GM12865 (cell line): ENCODE results near the gene ARMC3.

ENCODE experiments used
- DNase-seq: peaks from one replicate; pipeline ENCODE4 v3.0.0; 2010; ENCODE audit warnings: low read depth
- H3K4me3 ChIP-seq: 2 replicates; pipeline ENCODE4 v1.5.1; 2011; ENCODE audit warnings: mild to moderate bottlenecking, low read depth, low read length, control low read depth
- TF ChIP-seq, protein P1 (sequence below): IDR thresholded peaks from 2 replicates; pipeline ENCODE4 v1.5.1; 2011; ENCODE audit warnings: low read length, control low read depth, low read depth, inconsistent platforms; ENCODE audit not compliant: insufficient read depth; ENCODE audit errors: missing control alignments

ARMC3 gene

GRCh38 chr10:23021430-23021829, 93.6 kb downstream of the ARMC3 start:
- H3K4me3 ChIP-seq, result no peak overlapping the region
- no peak for DNase-seq
- TF ChIP-seq, protein P1, sequence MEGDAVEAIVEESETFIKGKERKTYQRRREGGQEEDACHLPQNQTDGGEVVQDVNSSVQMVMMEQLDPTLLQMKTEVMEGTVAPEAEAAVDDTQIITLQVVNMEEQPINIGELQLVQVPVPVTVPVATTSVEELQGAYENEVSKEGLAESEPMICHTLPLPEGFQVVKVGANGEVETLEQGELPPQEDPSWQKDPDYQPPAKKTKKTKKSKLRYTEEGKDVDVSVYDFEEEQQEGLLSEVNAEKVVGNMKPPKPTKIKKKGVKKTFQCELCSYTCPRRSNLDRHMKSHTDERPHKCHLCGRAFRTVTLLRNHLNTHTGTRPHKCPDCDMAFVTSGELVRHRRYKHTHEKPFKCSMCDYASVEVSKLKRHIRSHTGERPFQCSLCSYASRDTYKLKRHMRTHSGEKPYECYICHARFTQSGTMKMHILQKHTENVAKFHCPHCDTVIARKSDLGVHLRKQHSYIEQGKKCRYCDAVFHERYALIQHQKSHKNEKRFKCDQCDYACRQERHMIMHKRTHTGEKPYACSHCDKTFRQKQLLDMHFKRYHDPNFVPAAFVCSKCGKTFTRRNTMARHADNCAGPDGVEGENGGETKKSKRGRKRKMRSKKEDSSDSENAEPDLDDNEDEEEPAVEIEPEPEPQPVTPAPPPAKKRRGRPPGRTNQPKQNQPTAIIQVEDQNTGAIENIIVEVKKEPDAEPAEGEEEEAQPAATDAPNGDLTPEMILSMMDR, result no peak

DNA sequence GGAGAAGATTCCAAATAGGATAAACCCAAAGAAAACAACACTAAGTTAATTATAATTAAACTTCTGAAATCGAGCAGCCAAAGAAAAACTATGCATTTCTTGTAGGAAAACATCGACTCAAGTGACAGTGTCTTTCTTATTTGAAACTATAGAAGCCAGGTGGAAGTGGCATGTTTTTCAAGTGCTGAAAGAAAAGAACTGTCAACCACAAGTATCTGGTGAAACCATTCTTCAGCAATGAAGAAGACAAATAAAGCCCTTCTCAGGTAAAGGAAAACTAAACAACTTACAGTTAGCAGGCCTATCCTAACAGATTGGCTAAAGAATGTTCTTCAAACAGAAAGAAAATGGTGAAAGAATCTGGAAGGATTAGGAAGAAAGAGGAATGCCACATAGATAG, 96.1 kb downstream of the ARMC3 start:
- no peak overlapping the region for H3K4me3 ChIP-seq
- DNase-seq, result no peak
- TF ChIP-seq, protein P1, result no peak

DNA sequence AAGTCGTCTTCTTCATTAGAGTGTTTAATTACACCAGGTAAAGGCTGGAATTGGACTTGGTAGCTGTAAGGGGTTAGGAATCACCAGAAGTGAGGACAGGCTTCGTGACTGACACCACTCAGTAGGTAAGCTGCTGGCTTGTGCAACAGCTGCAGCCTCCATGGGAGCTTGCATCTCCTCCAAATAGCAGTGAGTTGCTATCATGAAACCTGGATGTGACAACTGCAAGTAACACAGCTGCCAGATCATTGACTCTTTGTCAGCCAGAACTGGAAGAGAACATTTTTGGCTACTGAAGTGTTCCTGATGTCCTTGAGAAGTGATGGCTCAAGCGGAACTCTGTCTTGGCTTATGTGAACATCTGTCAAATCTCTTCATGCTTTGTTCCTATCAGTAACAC, 103.5 kb downstream of the ARMC3 start:
- no peak overlapping the region for H3K4me3 ChIP-seq
- no peak for DNase-seq
- TF ChIP-seq, protein P1, result no peak

- no peak overlapping the region for H3K4me3 ChIP-seq
- DNase-seq, result no peak
- TF ChIP-seq, protein P1, result no peak
Observed at GRCh38 chr10:23034790-23035189, 106.9 kb downstream of the ARMC3 start.

DNA sequence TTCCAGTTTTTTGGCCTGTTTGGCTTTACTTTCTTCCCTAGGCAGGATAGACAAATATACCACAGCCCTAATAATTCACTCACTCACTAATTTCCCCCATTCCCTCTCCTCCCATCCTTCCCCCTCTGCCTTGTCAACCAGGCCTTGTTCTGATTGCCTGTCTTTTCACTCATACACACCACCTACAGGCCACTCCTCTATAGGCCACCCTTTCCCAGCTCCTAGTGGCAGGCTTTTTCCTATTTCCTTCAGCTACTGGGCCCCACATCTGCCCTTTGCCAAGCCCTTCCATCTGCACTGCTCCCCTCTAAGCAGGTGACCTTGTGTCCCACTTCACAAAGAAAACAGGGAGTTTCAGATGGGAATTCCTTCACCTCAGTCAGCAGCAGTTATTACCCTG, 107.7 kb downstream of the ARMC3 start:
- TF ChIP-seq, protein P1, result peak; percentile 13
- H3K4me3 ChIP-seq, result no peak overlapping the region
- DNase-seq, result no peak

GRCh38 chr10:23037152-23037551, 109.3 kb downstream of the ARMC3 start:
- TF ChIP-seq, protein P1, result no peak
- H3K4me3 ChIP-seq, result no peak overlapping the region
- no peak for DNase-seq

DNA sequence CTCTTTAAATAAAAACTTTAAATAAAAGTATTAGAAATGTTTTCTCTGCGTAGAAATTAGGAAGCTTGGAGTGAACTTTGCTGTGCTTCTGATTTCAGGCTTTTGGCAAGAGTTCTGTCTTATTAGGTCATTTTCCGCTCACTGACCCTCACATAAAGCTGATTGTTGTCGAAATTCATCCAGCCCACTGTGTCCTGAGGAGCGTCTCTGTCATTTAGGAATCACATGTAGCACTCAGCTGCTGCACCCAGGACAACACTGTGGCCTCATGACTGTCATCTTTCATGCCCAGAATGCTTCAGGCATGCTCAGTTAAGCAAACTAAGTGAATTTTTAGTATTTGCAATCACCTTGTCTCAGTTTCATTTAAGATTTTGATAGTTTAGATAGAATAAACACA, 109.7 kb downstream of the ARMC3 start:
- DNase-seq, result no peak
- TF ChIP-seq, protein P1, result no peak

More for the DNA sequence above, 109.7 kb downstream of the ARMC3 start:
- H3K4me3 ChIP-seq, result no peak overlapping the region
